Peyer's patch (tissue), 4 donors: Measurements from ENCODE around the gene LRRC61.
"Not testable (repeated sequence)": the region's sequence is repeated elsewhere in the genome, so short reads cannot be mapped to it uniquely, and the experiment has no call there.

ENCODE experiments used
- POLR2A ChIP-seq, 2 donors: fragments of 450-650 bp; IDR thresholded peaks; one replicate each; pipeline ENCODE4 v1.5.1; 2017; ENCODE audit warnings: antibody characterized with exemption in 2 of 2, mild to moderate bottlenecking in 2 of 2, moderate library complexity in 2 of 2
- TF ChIP-seq, protein P1 (sequence below), 6 experiments: fragments of 450-650 bp in 4 of 6; fragments of 200-600 bp in 2 of 6; sonication (generic) in 1 of 6; IDR thresholded peaks; one replicate each; pipeline ENCODE4 v1.5.1; 2017 to 2019; ENCODE audit warnings: antibody characterized with exemption in 6 of 6, mild to moderate bottlenecking in 3 of 6, moderate library complexity in 1 of 6

DNA sequence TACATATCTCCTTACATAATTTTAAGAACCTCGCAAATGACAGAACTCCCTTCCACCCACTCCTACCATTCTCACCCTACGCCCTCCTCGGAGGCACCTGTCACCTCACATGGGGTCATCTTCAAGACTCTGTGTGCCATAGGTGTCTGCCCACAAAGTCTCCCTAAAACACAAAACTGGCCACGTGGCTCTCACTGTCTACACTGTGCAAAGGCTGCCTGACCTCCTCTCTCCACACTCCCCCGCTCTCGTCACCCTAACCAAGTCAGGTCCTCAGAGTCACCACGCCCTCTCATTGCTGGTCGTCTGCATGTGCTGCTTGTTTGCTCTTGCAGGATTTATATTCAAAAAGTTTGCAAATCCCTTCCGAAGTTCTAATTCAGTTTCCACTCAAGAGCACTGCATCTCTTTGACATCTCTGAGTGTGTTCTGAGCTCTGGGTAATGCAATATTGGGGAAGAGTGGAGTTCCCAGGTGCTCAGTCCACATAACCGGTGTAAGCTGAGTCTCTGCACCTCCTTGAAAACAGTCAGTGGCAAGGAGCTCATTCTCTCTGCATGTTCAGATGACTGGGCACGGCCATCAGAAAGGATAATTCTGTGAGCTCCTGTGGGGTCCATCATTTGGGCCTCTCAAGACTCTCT is 17.8 kb upstream of the LRRC61 start:
- TF ChIP-seq, protein P1, sequence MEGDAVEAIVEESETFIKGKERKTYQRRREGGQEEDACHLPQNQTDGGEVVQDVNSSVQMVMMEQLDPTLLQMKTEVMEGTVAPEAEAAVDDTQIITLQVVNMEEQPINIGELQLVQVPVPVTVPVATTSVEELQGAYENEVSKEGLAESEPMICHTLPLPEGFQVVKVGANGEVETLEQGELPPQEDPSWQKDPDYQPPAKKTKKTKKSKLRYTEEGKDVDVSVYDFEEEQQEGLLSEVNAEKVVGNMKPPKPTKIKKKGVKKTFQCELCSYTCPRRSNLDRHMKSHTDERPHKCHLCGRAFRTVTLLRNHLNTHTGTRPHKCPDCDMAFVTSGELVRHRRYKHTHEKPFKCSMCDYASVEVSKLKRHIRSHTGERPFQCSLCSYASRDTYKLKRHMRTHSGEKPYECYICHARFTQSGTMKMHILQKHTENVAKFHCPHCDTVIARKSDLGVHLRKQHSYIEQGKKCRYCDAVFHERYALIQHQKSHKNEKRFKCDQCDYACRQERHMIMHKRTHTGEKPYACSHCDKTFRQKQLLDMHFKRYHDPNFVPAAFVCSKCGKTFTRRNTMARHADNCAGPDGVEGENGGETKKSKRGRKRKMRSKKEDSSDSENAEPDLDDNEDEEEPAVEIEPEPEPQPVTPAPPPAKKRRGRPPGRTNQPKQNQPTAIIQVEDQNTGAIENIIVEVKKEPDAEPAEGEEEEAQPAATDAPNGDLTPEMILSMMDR (IDR thresholded peaks at IDR 0.05), result not testable (repeated sequence)
- not testable (repeated sequence) for TF ChIP-seq POLR2A (IDR thresholded peaks at IDR 0.05)
